Activated B cell treated with CpG ODN at 0.5 μM for 24 hours (primary cell): Measurements from ENCODE around the gene TAGLN3. TPM values are rescaled to one million over a fixed set of nuclear protein-coding genes. Genes with fewer than 3 reads are reported as not detected.

Experiments used
- ATAC-seq: fragments of 200-7000 bp; cut with Tn5 transposase; one replicate; pipeline ENCODE4 v1.10.0; 2021; ENCODE audit warnings: low read depth, mild to moderate bottlenecking, moderate library complexity
- CTCF ChIA-PET: fragments of 350-600 bp; sonication (Branson Sonifier 250); formaldehyde crosslinking; loops from one replicate; lab custom pipeline; 2021; ENCODE audit warnings: antibody characterized with exemption; lab: Charles Lee
- POLR2A ChIA-PET: fragments of 350-600 bp; sonication (Branson Sonifier 250); formaldehyde crosslinking; loops from one replicate; lab custom pipeline; 2021; ENCODE audit warnings: antibody characterized with exemption; lab: Charles Lee
- DNase-seq: peaks from one replicate; pipeline ENCODE4 v3.0.0; 2022
- H3K27ac Mint-ChIP-seq: one replicate; pipeline ENCODE4 v1.8.0; 2020; ENCODE audit warnings: mixed read lengths
- H3K27me3 Mint-ChIP-seq: one replicate; pipeline ENCODE4 v1.8.0; 2021; ENCODE audit warnings: mixed read lengths
- H3K36me3 Mint-ChIP-seq: one replicate; pipeline ENCODE4 v1.8.0; 2021; ENCODE audit warnings: low read depth, mixed read lengths
- H3K4me1 Mint-ChIP-seq: one replicate; pipeline ENCODE4 v1.8.0; 2021; ENCODE audit warnings: mixed read lengths
- H3K4me3 Mint-ChIP-seq: one replicate; pipeline ENCODE4 v1.8.0; 2020; ENCODE audit warnings: mild to moderate bottlenecking, mixed read lengths
- H3K9me3 Mint-ChIP-seq: one replicate; pipeline ENCODE4 v1.8.0; 2020; ENCODE audit warnings: mixed read lengths
- CTCF ChIP-seq: fragments of 200-600 bp; IDR thresholded peaks from one replicate; pipeline ENCODE4 v1.8.0; 2022; ENCODE audit warnings: antibody characterized with exemption, mild to moderate bottlenecking
- intact Hi-C: fragments of 100-400 bp; cut with micrococcal nuclease; formaldehyde crosslinking; loops from one replicate; pipeline ENCODE4 v1.15.1; 2024
- total RNA-seq: library from RNA; stranded (reverse); gene quantifications from 2 replicates; pipeline ENCODE4 v1.2.3, GENCODE V29; 2022

Gene TAGLN3
- not detected in 2 replicates for total RNA-seq

DNA sequence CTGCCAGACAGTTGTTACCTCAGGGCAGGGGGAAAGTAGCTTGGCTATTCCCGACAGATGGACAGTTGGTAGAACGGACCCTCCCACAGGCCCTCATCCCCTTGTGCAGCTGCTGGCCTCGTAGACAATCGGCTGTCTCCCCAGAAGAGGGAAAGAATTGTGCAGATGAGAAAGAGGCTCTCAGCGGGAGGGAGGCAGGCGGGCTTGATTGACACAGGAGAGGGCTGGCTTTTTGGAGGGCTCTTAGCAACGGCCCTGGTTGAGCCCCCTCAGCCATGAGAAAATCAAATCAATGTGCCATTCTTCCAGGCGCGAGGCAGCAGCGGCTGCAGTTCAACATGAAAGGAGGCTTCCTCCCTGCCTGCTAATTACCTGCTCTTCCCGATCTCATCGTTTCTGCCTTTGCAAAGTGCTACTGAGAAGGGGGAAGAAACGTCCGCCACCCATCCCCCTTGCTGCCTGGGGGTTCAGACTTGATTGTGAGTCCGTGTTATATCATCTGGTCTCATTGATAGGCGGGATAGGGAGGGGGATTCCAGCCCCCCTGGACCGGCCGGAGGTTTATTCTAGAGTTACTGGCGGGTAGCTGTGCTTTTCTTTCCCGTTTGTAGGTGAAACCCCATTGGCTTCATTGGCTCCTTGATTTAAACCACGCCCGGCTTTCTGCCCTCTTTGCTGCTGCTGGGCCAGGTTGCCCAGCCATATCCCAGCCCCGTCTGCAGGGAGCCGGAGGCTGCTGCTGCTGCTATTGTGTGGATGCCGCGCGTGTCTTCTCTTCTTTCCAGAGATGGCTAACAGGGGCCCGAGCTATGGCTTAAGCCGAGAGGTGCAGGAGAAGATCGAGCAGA is at the start of gene TAGLN3:
Gene TAGLN3, plus strand, starts transcription at position 287 of the 848 bp plus-strand sequence. Its CDS starts 501 bp downstream, at position 788.
- Mint-ChIP-seq H3K4me3 (peak within 1 kb of the TSS; percentile 86), H3K9me3 (no peaks in the 10 kb centered on the region), H3K4me1 (peaks cover 15% of the 10 kb centered on the region), H3K27ac (no peak within 1 kb of the TSS), H3K27me3 (peaks cover 8% of the 10 kb centered on the region), H3K36me3 (peaks cover 8% of the 10 kb centered on the region)
- ATAC-seq (peak; percentile 79), DNase-seq (peak; percentile 21)
- CTCF ChIA-PET = interaction anchor here (0.7 to 3.1 kb wide), 2 partner anchors 10 to 15 kb away, joined by 3 to 20 read pairs; no protein-coding TSS in a partner anchor
- TF ChIP-seq CTCF = no peak
- intact Hi-C loops = no loop called here
- POLR2A ChIA-PET = interaction anchor here (0.6 to 1.5 kb wide), 4 partner anchors 10 to 330 kb away, joined by 3 to 5 read pairs (median 4); partner anchors contain the start of gene ABHD10

GRCh38 chr3:111949712-111950111 is 49.0 kb upstream of the TAGLN3 start:
- Mint-ChIP-seq H3K4me1 (no peaks in the 10 kb centered on the region), H3K27ac (no peak overlapping the region), H3K4me3 (no peak overlapping the region), H3K27me3 (no peaks in the 10 kb centered on the region), H3K9me3 (no peaks in the 10 kb centered on the region), H3K36me3 (no peaks in the 10 kb centered on the region)
- DNase-seq (no peak), ATAC-seq (no peak)
- ChIA-PET CTCF (no interaction called here), POLR2A (no interaction called here)
- TF ChIP-seq CTCF = no peak
- intact Hi-C loops = no loop called here

DNA sequence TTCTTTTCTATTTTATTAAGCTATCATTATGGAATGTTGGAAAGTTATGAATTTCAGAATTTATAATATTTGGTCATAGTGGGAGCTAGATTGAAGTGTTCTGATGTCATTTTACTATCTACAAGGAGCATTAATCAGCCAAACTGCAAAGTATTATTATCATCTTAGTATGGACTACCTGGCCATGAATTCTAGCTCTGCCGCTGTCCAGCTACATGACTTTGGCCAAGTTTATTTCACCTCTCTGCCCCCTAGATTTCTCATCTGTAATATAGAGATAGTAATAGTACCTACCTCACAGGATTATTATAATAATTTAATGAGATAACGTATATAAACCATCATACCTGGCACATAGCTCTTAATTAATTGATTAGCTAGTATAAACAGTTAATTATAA is 47.7 kb upstream of the TAGLN3 start:
- ChIA-PET POLR2A (no interaction called here), CTCF (no interaction called here)
- DNase-seq = no peak
- Mint-ChIP-seq H3K27me3 (no peaks in the 10 kb centered on the region), H3K36me3 (no peaks in the 10 kb centered on the region), H3K9me3 (no peaks in the 10 kb centered on the region), H3K4me1 (no peaks in the 10 kb centered on the region), H3K27ac (no peak overlapping the region), H3K4me3 (no peak overlapping the region)
- no peak for TF ChIP-seq CTCF
- intact Hi-C loops = no loop called here
- ATAC-seq = no peak

DNA sequence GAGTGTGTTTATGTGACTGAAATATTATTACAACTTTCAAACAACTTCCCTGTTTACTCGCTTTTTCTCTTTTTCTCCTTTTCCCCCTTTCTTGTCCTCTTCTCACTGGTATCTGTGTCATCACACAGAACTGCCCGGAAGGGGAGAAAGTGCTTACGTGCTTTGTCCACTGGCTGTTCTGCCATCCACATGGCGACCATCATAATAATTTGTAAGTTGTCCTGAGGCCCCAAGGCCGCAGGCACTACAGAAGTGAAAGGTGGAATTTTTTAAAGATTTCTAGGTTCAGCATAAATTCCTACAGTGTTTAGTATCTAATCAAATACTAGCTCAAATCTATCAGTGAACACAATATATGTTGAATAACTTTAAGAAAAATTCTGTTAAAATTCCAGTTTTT is 46.6 kb upstream of the TAGLN3 start:
- CTCF ChIA-PET = no interaction called here
- TF ChIP-seq CTCF = no peak
- POLR2A ChIA-PET = no interaction called here
- intact Hi-C loops = no loop called here
- Mint-ChIP-seq H3K27me3 (no peaks in the 10 kb centered on the region), H3K4me3 (no peak overlapping the region), H3K4me1 (no peaks in the 10 kb centered on the region), H3K36me3 (no peaks in the 10 kb centered on the region), H3K9me3 (no peaks in the 10 kb centered on the region), H3K27ac (no peak overlapping the region)
- ATAC-seq (no peak), DNase-seq (no peak)

GRCh38 chr3:111952866-111953450 is 45.8 kb upstream of the TAGLN3 start:
- CTCF ChIA-PET = no interaction called here
- ATAC-seq = no peak

More at GRCh38 chr3:111952866-111953450, 45.8 kb upstream of the TAGLN3 start:
- intact Hi-C loops = no loop called here
- H3K4me3 Mint-ChIP-seq = no peak overlapping the region
- peaks cover 2% of the 10 kb centered on the region for H3K27me3 Mint-ChIP-seq
- TF ChIP-seq CTCF = no peak
- no peaks in the 10 kb centered on the region for H3K9me3 Mint-ChIP-seq
- H3K4me1 Mint-ChIP-seq = no peaks in the 10 kb centered on the region
- POLR2A ChIA-PET = no interaction called here
- no peak for DNase-seq
- H3K27ac Mint-ChIP-seq = no peak overlapping the region
- no peaks in the 10 kb centered on the region for H3K36me3 Mint-ChIP-seq
